ENCODE results near the gene ADI1.
"Not testable (repeated sequence)": the region's sequence is repeated elsewhere in the genome, so short reads cannot be mapped to it uniquely, and the experiment has no call there.

The ADI1 gene

GRCh38 chr2:3463186-3463835, 56.0 kb downstream of the ADI1 start:
- DNase-seq (ENCODE audit: low read depth in 2 of 2): no peak

GRCh38 chr2:3462493-3463104, 56.7 kb downstream of the ADI1 start:
- DNase-seq (ENCODE audit: low read depth in 2 of 2): no peak

- no peak for DNase-seq (ENCODE audit: low read depth in 2 of 2)
Observed at GRCh38 chr2:3461801-3462492, 57.4 kb downstream of the ADI1 start.

GRCh38 chr2:3460831-3461800, 58.2 kb downstream of the ADI1 start:
- no peak for DNase-seq (ENCODE audit: low read depth in 2 of 2)

- no peak for DNase-seq (ENCODE audit: low read depth in 2 of 2)
Observed at GRCh38 chr2:3460156-3460555, 59.2 kb downstream of the ADI1 start.

GRCh38 chr2:3459185-3460015, 59.9 kb downstream of the ADI1 start:
- DNase-seq (ENCODE audit: low read depth in 2 of 2): no peak

GRCh38 chr2:3458396-3459184, 60.7 kb downstream of the ADI1 start:
- no peak for DNase-seq (ENCODE audit: low read depth in 2 of 2)

- DNase-seq (ENCODE audit: low read depth in 2 of 2): no peak
Observed at GRCh38 chr2:3457524-3458395, 61.6 kb downstream of the ADI1 start.

GRCh38 chr2:3456125-3456524, 63.2 kb downstream of the ADI1 start:
- no peak for DNase-seq (ENCODE audit: low read depth in 2 of 2)

- DNase-seq (ENCODE audit: low read depth in 2 of 2): no peak
Observed at GRCh38 chr2:3454802-3455201, 64.5 kb downstream of the ADI1 start.

- not testable (repeated sequence) for DNase-seq (ENCODE audit: low read depth in 2 of 2)
Observed at GRCh38 chr2:3454005-3454404, 65.3 kb downstream of the ADI1 start.

- no peak for DNase-seq (ENCODE audit: low read depth in 2 of 2)
Observed at GRCh38 chr2:3453190-3453999, 65.9 kb downstream of the ADI1 start.

- DNase-seq (ENCODE audit: low read depth in 2 of 2): no peak
Observed at GRCh38 chr2:3451926-3452671, 67.2 kb downstream of the ADI1 start.

- no peak for DNase-seq (ENCODE audit: low read depth in 2 of 2)
Observed at GRCh38 chr2:3451169-3451568, 68.2 kb downstream of the ADI1 start.

GRCh38 chr2:3450385-3451010, 68.8 kb downstream of the ADI1 start:
- DNase-seq (ENCODE audit: low read depth in 2 of 2): no peak

- DNase-seq (ENCODE audit: low read depth in 2 of 2): no peak
Observed at GRCh38 chr2:3449936-3450335, 69.4 kb downstream of the ADI1 start.

- DNase-seq (ENCODE audit: low read depth in 2 of 2): no peak
Observed at GRCh38 chr2:3449086-3449485, 70.2 kb downstream of the ADI1 start.

Data from stimulated activated CD4-positive, alpha-beta T cell treated with anti-CD3 and anti-CD28 coated beads, Interleukin-1b, Interleukin-23, amount 100 ng/mL, for 1 hour (primary cell).